ENCODE measurements around the gene MRPL11. TPM values are rescaled to one million over a fixed set of nuclear protein-coding genes. Genes with fewer than 3 reads are reported as not detected.
"Not testable (repeated sequence)": the region's sequence is repeated elsewhere in the genome, so short reads cannot be mapped to it uniquely, and the experiment has no call there.

The MRPL11 gene
- total and polyA plus RNA-seq, 2 donors (not counting 1 experiment from before 2014, with no cell fraction given): 32.7 to 35.7 TPM

- H3K9ac ChIP-seq (ENCODE audit: insufficient read depth, low read length): no peak overlapping the region
- H3K79me2 ChIP-seq (ENCODE audit: control insufficient read depth, insufficient read depth, low read length): no peaks in the 10 kb centered on the region
- TF ChIP-seq CTCF (conservative IDR thresholded peaks at IDR 0.05 in 1 of 2, IDR thresholded peaks at IDR 0.05 in 1 of 2; ENCODE audit: low read depth in 1 of 2, low read length in 2 of 2) (no peak), EZH2 (IDR thresholded peaks at IDR 0.05; ENCODE audit: low read length, missing control alignments) (no peak)
- H3K27ac ChIP-seq (ENCODE audit: insufficient read depth, low read length): no peak overlapping the region
- H3K4me1 ChIP-seq (ENCODE audit: control insufficient read depth, extremely low read depth, insufficient read depth, low read length): no peaks in the 10 kb centered on the region
- no peaks in the 10 kb centered on the region for H3K9me3 ChIP-seq (ENCODE audit: control insufficient read depth, insufficient read depth, low read depth, low read length)
- H3K4me2 ChIP-seq (ENCODE audit: extremely low read depth, insufficient read depth, low read length): no peak overlapping the region
- no peak overlapping the region for H3K4me3 ChIP-seq (replicated peaks in 1 of 4; ENCODE audit: control extremely low read depth in 1 of 4, insufficient read depth in 1 of 4, low read depth in 3 of 4, low read length in 4 of 4)
- DNase-seq (ENCODE audit: low read depth in 2 of 2): no peak
- H2AFZ ChIP-seq (ENCODE audit: low read length): no peak overlapping the region
- no peaks in the 10 kb centered on the region for H3K36me3 ChIP-seq (ENCODE audit: control insufficient read depth, insufficient read depth, low read length)
- H4K20me1 ChIP-seq (ENCODE audit: control insufficient read depth, extremely low read depth, insufficient read depth, low read length): no peaks in the 10 kb centered on the region
- H3K27me3 ChIP-seq (ENCODE audit: control insufficient read depth, insufficient read depth, low read length): peaks cover 20% of the 10 kb centered on the region
Measured at GRCh38 chr11:66447012-66447411, 8.4 kb upstream of the MRPL11 start.

- H4K20me1 ChIP-seq (ENCODE audit: control insufficient read depth, extremely low read depth, insufficient read depth, low read length): no peaks in the 10 kb centered on the region
- H3K4me1 ChIP-seq (ENCODE audit: control insufficient read depth, extremely low read depth, insufficient read depth, low read length): no peaks in the 10 kb centered on the region
- no peaks in the 10 kb centered on the region for H3K36me3 ChIP-seq (ENCODE audit: control insufficient read depth, insufficient read depth, low read length)
- peak; percentile 60 to 79 for DNase-seq (ENCODE audit: low read depth in 2 of 2)
- H3K27me3 ChIP-seq (ENCODE audit: control insufficient read depth, insufficient read depth, low read length): peaks cover 6% of the 10 kb centered on the region
- H3K4me2 ChIP-seq (ENCODE audit: extremely low read depth, insufficient read depth, low read length): no peak overlapping the region
- H3K79me2 ChIP-seq (ENCODE audit: control insufficient read depth, insufficient read depth, low read length): no peaks in the 10 kb centered on the region
- H3K9me3 ChIP-seq (ENCODE audit: control insufficient read depth, insufficient read depth, low read depth, low read length): no peaks in the 10 kb centered on the region
- H2AFZ ChIP-seq (ENCODE audit: low read length): no peak overlapping the region
- no peak overlapping the region for H3K9ac ChIP-seq (ENCODE audit: insufficient read depth, low read length)
- H3K4me3 ChIP-seq (replicated peaks in 1 of 4; ENCODE audit: control extremely low read depth in 1 of 4, insufficient read depth in 1 of 4, low read depth in 3 of 4, low read length in 4 of 4): no peak overlapping the region
- no peak overlapping the region for H3K27ac ChIP-seq (ENCODE audit: insufficient read depth, low read length)
- TF ChIP-seq CTCF (conservative IDR thresholded peaks at IDR 0.05 in 1 of 2, IDR thresholded peaks at IDR 0.05 in 1 of 2; ENCODE audit: low read depth in 1 of 2, low read length in 2 of 2) (no peak), EZH2 (IDR thresholded peaks at IDR 0.05; ENCODE audit: low read length, missing control alignments) (no peak)
Measured at GRCh38 chr11:66443602-66444001, 5.0 kb upstream of the MRPL11 start.

GRCh38 chr11:66440940-66441282 is 2.3 kb upstream of the MRPL11 start:
- H3K27ac ChIP-seq (ENCODE audit: insufficient read depth, low read length); H3K4me3 ChIP-seq (replicated peaks in 1 of 4; ENCODE audit: control extremely low read depth in 1 of 4, insufficient read depth in 1 of 4, low read depth in 3 of 4, low read length in 4 of 4); DNase-seq (ENCODE audit: low read depth in 2 of 2); H2AFZ ChIP-seq (ENCODE audit: low read length); H3K4me1 ChIP-seq (ENCODE audit: control insufficient read depth, extremely low read depth, insufficient read depth, low read length); H3K9ac ChIP-seq (ENCODE audit: insufficient read depth, low read length); H3K79me2 ChIP-seq (ENCODE audit: control insufficient read depth, insufficient read depth, low read length); H3K4me2 ChIP-seq (ENCODE audit: extremely low read depth, insufficient read depth, low read length); H4K20me1 ChIP-seq (ENCODE audit: control insufficient read depth, extremely low read depth, insufficient read depth, low read length); H3K9me3 ChIP-seq (ENCODE audit: control insufficient read depth, insufficient read depth, low read depth, low read length); H3K27me3 ChIP-seq (ENCODE audit: control insufficient read depth, insufficient read depth, low read length): not testable (repeated sequence)
- peaks cover 10% of the 10 kb centered on the region for H3K36me3 ChIP-seq (ENCODE audit: control insufficient read depth, insufficient read depth, low read length)

- H3K27ac ChIP-seq (ENCODE audit: insufficient read depth, low read length); H2AFZ ChIP-seq (ENCODE audit: low read length); DNase-seq (ENCODE audit: low read depth in 2 of 2); H3K79me2 ChIP-seq (ENCODE audit: control insufficient read depth, insufficient read depth, low read length); H3K4me1 ChIP-seq (ENCODE audit: control insufficient read depth, extremely low read depth, insufficient read depth, low read length); H3K4me2 ChIP-seq (ENCODE audit: extremely low read depth, insufficient read depth, low read length); H4K20me1 ChIP-seq (ENCODE audit: control insufficient read depth, extremely low read depth, insufficient read depth, low read length); H3K9ac ChIP-seq (ENCODE audit: insufficient read depth, low read length); H3K9me3 ChIP-seq (ENCODE audit: control insufficient read depth, insufficient read depth, low read depth, low read length); H3K4me3 ChIP-seq (replicated peaks in 1 of 4; ENCODE audit: control extremely low read depth in 1 of 4, insufficient read depth in 1 of 4, low read depth in 3 of 4, low read length in 4 of 4); H3K27me3 ChIP-seq (ENCODE audit: control insufficient read depth, insufficient read depth, low read length): not testable (repeated sequence)
- H3K36me3 ChIP-seq (ENCODE audit: control insufficient read depth, insufficient read depth, low read length): peaks cover 14% of the 10 kb centered on the region
Measured at GRCh38 chr11:66440101-66440939, 1.7 kb upstream of the MRPL11 start.

Measured in fibroblast of lung (primary cell).